ENCODE results near the gene NEDD4.

DNA sequence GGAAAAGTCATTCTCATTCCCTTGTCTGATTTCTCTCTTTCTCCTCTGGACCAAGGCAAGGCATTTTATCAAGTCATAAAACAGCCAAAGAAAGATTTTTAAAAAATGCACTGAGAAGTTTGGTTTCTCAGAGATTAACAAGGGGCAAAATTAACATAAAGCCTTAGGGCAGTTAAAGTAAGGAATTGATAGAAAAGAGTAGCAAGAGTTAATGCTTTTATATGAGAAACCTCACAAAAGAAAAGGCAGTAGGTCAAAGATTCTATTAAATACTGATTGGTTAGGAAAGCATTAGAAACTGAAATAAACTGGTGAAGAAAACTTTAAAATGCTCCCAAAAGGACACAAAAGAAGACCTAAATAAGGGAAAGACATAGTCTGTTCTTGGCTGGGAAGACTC lies 129.5 kb downstream of the NEDD4 start:
- TF ChIP-seq, protein P1, sequence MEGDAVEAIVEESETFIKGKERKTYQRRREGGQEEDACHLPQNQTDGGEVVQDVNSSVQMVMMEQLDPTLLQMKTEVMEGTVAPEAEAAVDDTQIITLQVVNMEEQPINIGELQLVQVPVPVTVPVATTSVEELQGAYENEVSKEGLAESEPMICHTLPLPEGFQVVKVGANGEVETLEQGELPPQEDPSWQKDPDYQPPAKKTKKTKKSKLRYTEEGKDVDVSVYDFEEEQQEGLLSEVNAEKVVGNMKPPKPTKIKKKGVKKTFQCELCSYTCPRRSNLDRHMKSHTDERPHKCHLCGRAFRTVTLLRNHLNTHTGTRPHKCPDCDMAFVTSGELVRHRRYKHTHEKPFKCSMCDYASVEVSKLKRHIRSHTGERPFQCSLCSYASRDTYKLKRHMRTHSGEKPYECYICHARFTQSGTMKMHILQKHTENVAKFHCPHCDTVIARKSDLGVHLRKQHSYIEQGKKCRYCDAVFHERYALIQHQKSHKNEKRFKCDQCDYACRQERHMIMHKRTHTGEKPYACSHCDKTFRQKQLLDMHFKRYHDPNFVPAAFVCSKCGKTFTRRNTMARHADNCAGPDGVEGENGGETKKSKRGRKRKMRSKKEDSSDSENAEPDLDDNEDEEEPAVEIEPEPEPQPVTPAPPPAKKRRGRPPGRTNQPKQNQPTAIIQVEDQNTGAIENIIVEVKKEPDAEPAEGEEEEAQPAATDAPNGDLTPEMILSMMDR (IDR thresholded peaks at IDR 0.05; ENCODE audit: insufficient read depth, low read depth, low read length), result no peak
- TF ChIP-seq EZH2 (IDR thresholded peaks at IDR 0.05; ENCODE audit: insufficient read depth, low read length), result no peak

Data from astrocyte (in vitro differentiated cells and primary cell).